ENCODE data around the gene DDB1. TPM values are rescaled to one million over a fixed set of nuclear protein-coding genes. Genes with fewer than 3 reads are reported as not detected.

Gene DDB1
- total and polyA plus RNA-seq, 10 of the 15 experiments (the other 5 are each of a cell fraction or from before 2014, with no cell fraction given) = 136 to 272 (median 216) TPM

GRCh38 chr11:61361237-61361740 is 28.4 kb upstream of the DDB1 start:
- CTCF ChIA-PET = interaction anchor here (1.4 to 23.9 kb wide), 5 partner anchors 8 to 31 kb away, joined by 3 to 387 read pairs (median 7); partner anchors contain the start of gene TMEM216
- no peak; the same call in 2 of the 3 replicates for ATAC-seq

More at GRCh38 chr11:61361237-61361740, 28.4 kb upstream of the DDB1 start:
- no peak for FAIRE-seq
- Histone ChIP-seq H2AFZ (ENCODE audit: control insufficient read depth, low read depth, low read length) (peak overlapping the region; percentile 99), H3K27ac (ENCODE audit: control insufficient read depth, insufficient read depth) (peak overlapping the region; percentile 98), H3K9ac (ENCODE audit: control insufficient read depth, insufficient read depth, low read length) (peak overlapping the region; percentile 91), H3K4me2 (ENCODE audit: control insufficient read depth, insufficient read depth) (peak overlapping the region; percentile 76), H3K4me3 (peak overlapping the region; percentile 99), H3K79me2 (ENCODE audit: control insufficient read depth, insufficient read depth, low read length) (peaks cover 56% of the 10 kb centered on the region), H3K27me3 (replicated peaks in 1 of 2; ENCODE audit: control insufficient read depth in 2 of 2, insufficient read depth in 2 of 2, low read length in 1 of 2) (no peaks in the 10 kb centered on the region), H3K36me3 (ENCODE audit: control insufficient read depth in 2 of 2, insufficient read depth in 2 of 2, low read length in 1 of 2) (peaks cover 3 to 15% of the 10 kb centered on the region in 2 experiments), H3K9me3 (replicated peaks; ENCODE audit: control insufficient read depth, insufficient read depth, low read length) (no peaks in the 10 kb centered on the region), H3K4me1 (ENCODE audit: control insufficient read depth, insufficient read depth, low read length) (peaks cover 35% of the 10 kb centered on the region), H4K20me1 (ENCODE audit: control insufficient read depth, insufficient read depth) (no peaks in the 10 kb centered on the region)
- RAD21 ChIA-PET (ENCODE audit: unreplicated experiment) = interaction anchor here (0.8 to 13.0 kb wide), 10 partner anchors 7 to 74 kb away, joined by 3 to 172 read pairs (median 4); partner anchors contain the start of genes CPSF7, DDB1, SDHAF2 and TKFC
- intact Hi-C loops (cut with micrococcal nuclease; ENCODE audit: unreplicated experiment) (no loop called here), in situ Hi-C loops (cut with MboI) (no loop called here)
- WGBS (ENCODE audit: insufficient coverage, insufficient replicate concordance, low lambda C conversion rate, missing lambda C conversion rate) = under 1% methylated on average over 22 of the region's 22 CpGs
- POLR2A ChIA-PET = interaction anchor here (0.6 to 8.7 kb wide), 13 partner anchors 8 to 448 kb away, joined by 3 to 111 read pairs (median 4); partner anchors contain the start of genes CPSF7, DDB1, SDHAF2 and TKFC
- no peak for DNase-seq (ENCODE audit: low read depth, low spot score)
- TSS peak; percentile 83 for BruUV-seq (replicated peaks)
- TF ChIP-seq, protein P1, sequence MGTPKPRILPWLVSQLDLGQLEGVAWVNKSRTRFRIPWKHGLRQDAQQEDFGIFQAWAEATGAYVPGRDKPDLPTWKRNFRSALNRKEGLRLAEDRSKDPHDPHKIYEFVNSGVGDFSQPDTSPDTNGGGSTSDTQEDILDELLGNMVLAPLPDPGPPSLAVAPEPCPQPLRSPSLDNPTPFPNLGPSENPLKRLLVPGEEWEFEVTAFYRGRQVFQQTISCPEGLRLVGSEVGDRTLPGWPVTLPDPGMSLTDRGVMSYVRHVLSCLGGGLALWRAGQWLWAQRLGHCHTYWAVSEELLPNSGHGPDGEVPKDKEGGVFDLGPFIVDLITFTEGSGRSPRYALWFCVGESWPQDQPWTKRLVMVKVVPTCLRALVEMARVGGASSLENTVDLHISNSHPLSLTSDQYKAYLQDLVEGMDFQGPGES (IDR thresholded peaks at IDR 0.05) = no peak
- TF ChIP-seq PAX5 (IDR thresholded peaks at IDR 0.05; ENCODE audit: borderline replicate concordance, low read depth, low read length) (no peak), NFIC (IDR thresholded peaks at IDR 0.05; ENCODE audit: low read depth, low read length) (no peak), JUND (IDR thresholded peaks at IDR 0.05; ENCODE audit: low read depth, low read length) (no peak), FOXK2 (IDR thresholded peaks at IDR 0.05) (no peak), FOS (IDR thresholded peaks at IDR 0.05; ENCODE audit: borderline replicate concordance, extremely low read depth, insufficient read length) (no peak), BHLHE40 (IDR thresholded peaks at IDR 0.05; ENCODE audit: borderline replicate concordance in 1 of 2, low read depth in 2 of 2, low read length in 1 of 2) (no peak), ZBED1 (IDR thresholded peaks at IDR 0.05; ENCODE audit: borderline replicate concordance) (no peak; the same call in 1 of the 2 replicates), SUPT20H (IDR thresholded peaks at IDR 0.05; ENCODE audit: borderline replicate concordance, control insufficient read depth, low read depth, low read length) (no peak), BACH1 (IDR thresholded peaks at IDR 0.05; ENCODE audit: borderline replicate concordance) (0 out of 2 replicates have a peak, but pooled peaks have one; percentile 10), EP300 (IDR thresholded peaks at IDR 0.05; ENCODE audit: borderline replicate concordance in 1 of 2, control insufficient read depth in 1 of 2, low read depth in 2 of 2, low read length in 2 of 2) (no peak), TCF12 (IDR thresholded peaks at IDR 0.05; ENCODE audit: low read depth, low read length) (no peak), NFYB (IDR thresholded peaks at IDR 0.05; ENCODE audit: insufficient read depth, low read depth, low read length) (no peak), SRF (IDR thresholded peaks at IDR 0.05; ENCODE audit: low read depth in 2 of 2, low read length in 2 of 2) (no peak), ZNF622 (IDR thresholded peaks at IDR 0.05) (no peak), DPF2 (IDR thresholded peaks at IDR 0.05) (0 out of 2 replicates have a peak, but pooled peaks have one; percentile 36)
- TF ChIP-seq, protein P2, sequence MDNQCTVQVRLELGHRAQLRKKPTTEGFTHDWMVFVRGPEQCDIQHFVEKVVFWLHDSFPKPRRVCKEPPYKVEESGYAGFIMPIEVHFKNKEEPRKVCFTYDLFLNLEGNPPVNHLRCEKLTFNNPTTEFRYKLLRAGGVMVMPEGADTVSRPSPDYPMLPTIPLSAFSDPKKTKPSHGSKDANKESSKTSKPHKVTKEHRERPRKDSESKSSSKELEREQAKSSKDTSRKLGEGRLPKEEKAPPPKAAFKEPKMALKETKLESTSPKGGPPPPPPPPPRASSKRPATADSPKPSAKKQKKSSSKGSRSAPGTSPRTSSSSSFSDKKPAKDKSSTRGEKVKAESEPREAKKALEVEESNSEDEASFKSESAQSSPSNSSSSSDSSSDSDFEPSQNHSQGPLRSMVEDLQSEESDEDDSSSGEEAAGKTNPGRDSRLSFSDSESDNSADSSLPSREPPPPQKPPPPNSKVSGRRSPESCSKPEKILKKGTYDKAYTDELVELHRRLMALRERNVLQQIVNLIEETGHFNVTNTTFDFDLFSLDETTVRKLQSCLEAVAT (IDR thresholded peaks at IDR 0.05) = 0 out of 2 replicates have a peak, but pooled peaks have one; percentile 40
- SMC1A ChIA-PET (ENCODE audit: uncharacterized antibody, unreplicated experiment) = interaction anchor here (0.6 to 12.8 kb wide), 6 partner anchors 9 to 100 kb away, joined by 3 to 243 read pairs (median 44); partner anchors contain the start of genes DDB1, TKFC and VWCE

Measured in GM12878 (cell line).